Uterus (tissue), 2 donors: ENCODE measurements around the gene MTHFD2.

Experiments used
- CTCF ChIP-seq, 4 experiments: fragments of 200-600 bp in 2 of 4; fragments of 450-650 bp in 2 of 4; sonication (generic) in 2 of 4; IDR thresholded peaks; one replicate each; pipeline ENCODE4 v1.5.1; 2016 to 2019; ENCODE audit warnings: antibody characterized with exemption in 4 of 4, mild to moderate bottlenecking in 2 of 4, moderate library complexity in 1 of 4
- POLR2A ChIP-seq, 2 donors: fragments of 450-650 bp; IDR thresholded peaks; one replicate each; pipeline ENCODE4 v1.6.1; 2016; ENCODE audit warnings: antibody characterized with exemption in 2 of 2, mild to moderate bottlenecking in 1 of 2, moderate library complexity in 1 of 2

- TF ChIP-seq POLR2A (IDR thresholded peaks at IDR 0.05) (no peak), CTCF (IDR thresholded peaks at IDR 0.05) (no peak)
Observed at GRCh38 chr2:74227646-74228045, 29.2 kb downstream of the MTHFD2 start.
